ENCODE data around the gene TBC1D22B.
A peak's percentile ranks its signal among the peaks of the same experiment; 100 is the strongest.
"Not testable (repeated sequence)": the region's sequence is repeated elsewhere in the genome, so short reads cannot be mapped to it uniquely, and the experiment has no call there.

The TBC1D22B gene

GRCh38 chr6:37304766-37305165, 47.2 kb downstream of the TBC1D22B start:
- no peak for DNase-seq

GRCh38 chr6:37305841-37306425, 48.4 kb downstream of the TBC1D22B start:
- no peak for DNase-seq

GRCh38 chr6:37306624-37307222, 49.2 kb downstream of the TBC1D22B start:
- DNase-seq = no peak

- DNase-seq = not testable (repeated sequence)
Observed at GRCh38 chr6:37307484-37307883, 49.9 kb downstream of the TBC1D22B start.

- DNase-seq = no peak
Observed at GRCh38 chr6:37308069-37308815, 50.7 kb downstream of the TBC1D22B start.

GRCh38 chr6:37309046-37309445, 51.5 kb downstream of the TBC1D22B start:
- no peak for DNase-seq

GRCh38 chr6:37309692-37310091, 52.1 kb downstream of the TBC1D22B start:
- no peak for DNase-seq

- no peak for DNase-seq
Observed at GRCh38 chr6:37310966-37311365, 53.4 kb downstream of the TBC1D22B start.

GRCh38 chr6:37311741-37312473, 54.3 kb downstream of the TBC1D22B start:
- DNase-seq = peak; percentile 80

- no peak for DNase-seq
Observed at GRCh38 chr6:37313723-37314486, 56.3 kb downstream of the TBC1D22B start.

- DNase-seq = peak; percentile 43
Observed at GRCh38 chr6:37314487-37315156, 57.0 kb downstream of the TBC1D22B start.

- no peak for DNase-seq
Observed at GRCh38 chr6:37315157-37315515, 57.6 kb downstream of the TBC1D22B start.

- no peak for DNase-seq
Observed at GRCh38 chr6:37316071-37316470, 58.5 kb downstream of the TBC1D22B start.

GRCh38 chr6:37317312-37318038, 59.9 kb downstream of the TBC1D22B start:
- no peak for DNase-seq

GRCh38 chr6:37319156-37319555, 61.6 kb downstream of the TBC1D22B start:
- DNase-seq = no peak

GRCh38 chr6:37319856-37320480, 62.4 kb downstream of the TBC1D22B start:
- DNase-seq = no peak

- no peak for DNase-seq
Observed at GRCh38 chr6:37320646-37321045, 63.1 kb downstream of the TBC1D22B start.

GRCh38 chr6:37321101-37321500, 63.5 kb downstream of the TBC1D22B start:
- DNase-seq = no peak

GRCh38 chr6:37321516-37322415, 64.2 kb downstream of the TBC1D22B start:
- DNase-seq = no peak

- no peak for DNase-seq
Observed at GRCh38 chr6:37323580-37323979, 66.0 kb downstream of the TBC1D22B start.
